Heart left ventricle (tissue), 16 donors: Measurements from ENCODE around the gene ABCC1. TPM values are rescaled to one million over a fixed set of nuclear protein-coding genes. Genes with fewer than 3 reads are reported as not detected.
"Not testable (repeated sequence)": the region's sequence is repeated elsewhere in the genome, so short reads cannot be mapped to it uniquely, and the experiment has no call there.

Experiments used
- ATAC-seq, 4 donors: fragments of 200-7000 bp; cut with Tn5 transposase; one replicate each; pipeline ENCODE4 v1.9.1; 2020 to 2022; ENCODE audit warnings: moderate library complexity in 4 of 4, mild to moderate bottlenecking in 3 of 4, moderate number of reproducible peaks in 1 of 4
- DNase-seq, 5 donors: peaks; one replicate each; pipeline ENCODE4 v3.0.0-alpha.2; 2020
- H3K27ac ChIP-seq, 12 donors: fragments of 200-600 bp; sonication (generic) in 4 of 12; one replicate each; pipeline versions ENCODE4 v1.5.0 to v1.8.0; 2016 to 2022; ENCODE audit warnings: mild to moderate bottlenecking in 2 of 12
- H3K27me3 ChIP-seq, 9 donors: fragments of 200-600 bp; sonication (generic) in 2 of 9; one replicate each; pipeline versions ENCODE4 v1.5.1 to v1.8.0; 2016 to 2022; ENCODE audit warnings: mild to moderate bottlenecking in 3 of 9
- H3K36me3 ChIP-seq, 9 donors: fragments of 200-600 bp; sonication (generic) in 2 of 9; one replicate each; pipeline versions ENCODE4 v1.5.0 to v1.8.0; 2018 to 2022; ENCODE audit warnings: mild to moderate bottlenecking in 2 of 9
- H3K4me1 ChIP-seq, 12 donors: fragments of 200-600 bp; sonication (generic) in 4 of 12; one replicate each; pipeline versions ENCODE4 v1.5.0 to v1.8.0; 2016 to 2022; ENCODE audit warnings: mild to moderate bottlenecking in 3 of 12
- H3K4me3 ChIP-seq, 12 donors: fragments of 200-600 bp; sonication (generic) in 4 of 12; one replicate each; pipeline versions ENCODE4 v1.5.0 to v1.8.0; 2017 to 2022; ENCODE audit warnings: mild to moderate bottlenecking in 9 of 12, moderate library complexity in 4 of 12
- H3K9me3 ChIP-seq, 12 donors: fragments of 200-600 bp; sonication (generic) in 4 of 12; one replicate each; pipeline versions ENCODE4 v1.5.0 to v1.8.0; 2016 to 2022; ENCODE audit warnings: mild to moderate bottlenecking in 1 of 12
- POLR2A ChIP-seq, 2 donors: fragments of 450-650 bp; IDR thresholded peaks; one replicate each; pipeline ENCODE4 v1.6.1; 2017; ENCODE audit warnings: antibody characterized with exemption in 2 of 2, mild to moderate bottlenecking in 2 of 2, moderate library complexity in 2 of 2
- WGBS, 4 donors: extraction: QIAGEN DNeasy Blood & Tissue Kit in 2 of 4; methylation state at CpG; one replicate each; pipeline versions ENCODE4 v1.1.5 to v1.1.7; 2013 to 2018; 5-methylcytosine and 5-hydroxymethylcytosine counted together
- intact Hi-C, 10 donors: fragments of 100-400 bp; cut with DNase I; formaldehyde crosslinking; loops; one replicate each; pipeline versions ENCODE4 v1.11.1 to v1.14.2; 2022
- polyA plus RNA-seq, 2 donors: library from polyadenylated mRNA; stranded (reverse); fragments of 200-250 nt; gene quantifications; one replicate each; pipeline ENCODE4 v1.2.3, GENCODE V29; 2013
- total RNA-seq, 9 donors: library from RNA; depleted of rRNA in 2 of 9; stranded (reverse); fragments of >200 nt in 2 of 9; fragmentation: NEBNext Ultra II Directional in 3 of 9; extraction: Animal tissue kit (Norgen Biotek cat#: 25700) in 3 of 9; gene quantifications; one replicate each; pipeline versions ENCODE4 v1.1.0 to v1.2.4, GENCODE V29; 2016 to 2023
- TF ChIP-seq, protein P1 (sequence below), 12 donors: fragments of 200-600 bp; sonication (generic) in 4 of 12; IDR thresholded peaks; one replicate each; pipeline versions ENCODE4 v1.5.0 to v1.8.0; 2018 to 2022; ENCODE audit warnings: antibody characterized with exemption in 12 of 12, mild to moderate bottlenecking in 5 of 12
- donor health status: ischemic (EF 13 %, LVEDD 7.1; RV severe dilation, severe dysfunction).
- donor health status: healthy with polysubstance abuse.
- donor health status: DM: no; HTN: yes; CAD: no.
- donor health status: DM: no; HTN: no; CAD: no.
- donor health status: ischemic (EF 25% LVEDD 6.9; RV normal size, moderate dysfunction).
- donor health status: ischemic (EF 25% LVEDD 5.7; RV mildly dilated, moderate dysfunction).
- donor health status: healthy.
- donor health status: DM: yes; HTN: yes; CAD: no.
- donor health status: ischemic (EF 35%, LVEDD 5.7; RV mildly dilated, moderate dysfunction).
- donor health status: nonischemic (EF 11% LVEDD 7.7; RV severe dilation, severe dysfunction).
- donor health status: DM: yes; HTN: yes; CAD: no.
- donor health status: PGD.
- donor health status: ischemic (EF 29% LVEDD 5.4; RV normal size, mild dysfunction).
- donor health status: nonischemic (EF 23%, LVEDD 6.1; RV moderate dilation, normal function).

The ABCC1 gene
- total and polyA plus RNA-seq, 11 donors: 8.1 to 28.0 (median 22.4) TPM

DNA sequence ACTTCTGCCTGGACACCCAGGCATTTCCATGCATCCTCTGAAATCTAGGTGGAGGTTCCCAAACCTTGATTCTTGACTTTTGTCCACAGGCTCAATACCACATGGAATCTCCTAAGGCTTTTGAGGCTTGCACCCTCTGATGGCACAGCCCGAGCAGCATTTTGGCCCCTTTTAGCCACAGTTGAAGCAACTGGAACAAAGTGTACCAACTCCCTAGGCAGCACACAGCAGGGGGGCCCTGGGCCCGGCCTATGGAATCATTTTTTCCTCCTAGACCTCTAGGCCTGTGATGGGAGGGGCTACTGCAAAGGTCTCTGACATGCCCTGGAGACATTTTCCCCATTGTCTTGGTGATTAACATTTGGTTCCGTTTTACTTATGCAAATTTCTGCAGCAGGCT lies 32.0 kb downstream of the ABCC1 start:
- intact Hi-C loops: no loop called here
- H3K9me3 ChIP-seq: peaks cover 0 to 35% (median 2%) of the 10 kb centered on the region in 12 donors
- ATAC-seq: no peak
- H3K27me3 ChIP-seq: no peaks in the 10 kb centered on the region
- H3K27ac ChIP-seq: no peak overlapping the region
- H3K36me3 ChIP-seq: peaks cover 0 to 5% (median 0%) of the 10 kb centered on the region in 9 donors
- TF ChIP-seq, protein P1, sequence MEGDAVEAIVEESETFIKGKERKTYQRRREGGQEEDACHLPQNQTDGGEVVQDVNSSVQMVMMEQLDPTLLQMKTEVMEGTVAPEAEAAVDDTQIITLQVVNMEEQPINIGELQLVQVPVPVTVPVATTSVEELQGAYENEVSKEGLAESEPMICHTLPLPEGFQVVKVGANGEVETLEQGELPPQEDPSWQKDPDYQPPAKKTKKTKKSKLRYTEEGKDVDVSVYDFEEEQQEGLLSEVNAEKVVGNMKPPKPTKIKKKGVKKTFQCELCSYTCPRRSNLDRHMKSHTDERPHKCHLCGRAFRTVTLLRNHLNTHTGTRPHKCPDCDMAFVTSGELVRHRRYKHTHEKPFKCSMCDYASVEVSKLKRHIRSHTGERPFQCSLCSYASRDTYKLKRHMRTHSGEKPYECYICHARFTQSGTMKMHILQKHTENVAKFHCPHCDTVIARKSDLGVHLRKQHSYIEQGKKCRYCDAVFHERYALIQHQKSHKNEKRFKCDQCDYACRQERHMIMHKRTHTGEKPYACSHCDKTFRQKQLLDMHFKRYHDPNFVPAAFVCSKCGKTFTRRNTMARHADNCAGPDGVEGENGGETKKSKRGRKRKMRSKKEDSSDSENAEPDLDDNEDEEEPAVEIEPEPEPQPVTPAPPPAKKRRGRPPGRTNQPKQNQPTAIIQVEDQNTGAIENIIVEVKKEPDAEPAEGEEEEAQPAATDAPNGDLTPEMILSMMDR (IDR thresholded peaks at IDR 0.05): no peak
- TF ChIP-seq POLR2A (IDR thresholded peaks at IDR 0.05): no peak
- peaks cover 4 to 39% (median 18%) of the 10 kb centered on the region in 12 donors for H3K4me1 ChIP-seq
- no peak for DNase-seq
- no peak overlapping the region for H3K4me3 ChIP-seq
- 59 to 81% (median 65%) methylated on average over 3 of the region's 3 CpGs for WGBS, 4 donors

DNA sequence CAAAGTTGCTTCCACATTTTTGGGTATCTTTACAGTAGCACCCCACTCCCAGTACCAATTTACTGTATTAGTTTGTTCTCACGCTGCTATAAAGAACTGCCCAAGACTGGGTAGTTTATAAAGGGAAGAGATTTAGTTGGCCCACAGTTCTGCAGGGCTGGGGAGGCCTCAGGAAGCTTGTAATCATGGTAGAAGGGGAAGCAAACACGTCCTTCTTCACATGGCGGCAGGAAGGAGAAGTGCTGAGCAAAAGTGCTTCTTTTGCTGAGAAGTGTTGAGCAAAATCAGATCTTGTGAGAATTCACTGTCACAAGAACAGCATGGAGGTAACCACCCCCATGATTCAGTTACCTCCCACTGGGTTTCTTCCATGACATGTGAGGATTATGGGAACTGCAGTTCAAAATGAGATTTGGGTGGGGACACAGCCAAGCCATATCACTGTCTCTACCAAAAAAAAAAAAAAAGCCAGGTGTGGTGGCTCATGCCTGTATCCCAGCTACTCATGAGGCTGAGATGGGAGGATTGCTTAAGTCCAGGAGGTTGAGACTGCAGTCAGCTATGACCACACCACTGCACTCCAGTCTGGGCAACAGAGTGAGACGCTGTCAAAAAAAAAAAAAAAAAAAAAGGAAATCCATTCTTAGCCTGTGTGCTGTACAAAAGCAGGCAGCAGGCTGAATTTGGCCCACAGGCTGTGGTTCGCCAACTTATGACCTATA lies 32.9 kb downstream of the ABCC1 start:
- peaks cover 0 to 35% (median 2%) of the 10 kb centered on the region in 12 donors for H3K9me3 ChIP-seq
- DNase-seq, H3K4me3 ChIP-seq, H3K27me3 ChIP-seq, H3K36me3 ChIP-seq, ATAC-seq, intact Hi-C loops, H3K27ac ChIP-seq: not testable (repeated sequence)
- WGBS, 4 donors: 89 to 93% (median 92%) methylated on average over 5 of the region's 5 CpGs
- peaks cover 0 to 32% (median 10%) of the 10 kb centered on the region in 12 donors for H3K4me1 ChIP-seq

DNA sequence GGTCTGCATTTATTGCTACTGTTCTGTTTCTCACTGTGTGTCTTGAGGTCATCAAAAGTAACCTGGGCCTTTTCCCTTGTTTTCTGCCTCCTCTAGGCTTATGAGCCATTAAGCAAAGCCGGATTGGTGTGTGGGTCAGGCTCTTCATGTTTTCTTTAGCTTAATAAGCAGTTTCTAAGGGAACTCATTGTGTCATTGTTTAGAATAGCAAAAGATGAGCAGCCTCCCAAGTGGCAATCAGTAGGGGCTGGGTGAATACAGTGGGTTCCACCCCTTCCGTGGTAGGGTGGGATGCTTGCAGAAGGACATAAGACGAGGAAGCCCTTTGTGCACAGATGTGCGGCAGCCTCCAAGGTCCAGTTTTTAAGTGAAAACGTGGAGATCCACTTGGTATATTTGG lies 34.5 kb downstream of the ABCC1 start:
- DNase-seq: peak in 4 of 5 donors; percentile 35 to 61 (median 54)

DNA sequence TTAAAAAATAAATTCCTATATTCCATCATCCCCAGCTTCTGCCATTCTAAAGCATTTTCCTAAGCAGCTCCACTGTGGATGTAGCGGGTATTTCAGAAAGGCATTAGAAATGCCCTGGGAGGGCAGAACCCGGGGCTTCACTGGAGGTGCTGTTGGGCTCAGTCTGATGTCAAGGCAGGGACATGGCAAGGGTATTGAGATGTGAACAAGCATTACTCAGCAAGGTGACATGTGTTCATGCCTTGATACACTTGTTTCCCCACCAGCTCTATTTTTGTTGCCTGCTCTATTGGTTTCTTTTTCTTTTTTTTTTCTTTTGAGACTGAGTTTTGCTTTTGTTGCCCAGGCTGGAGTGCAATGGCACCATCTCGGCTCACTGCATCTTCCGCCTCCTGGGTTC lies 35.7 kb downstream of the ABCC1 start:
- H3K4me1 ChIP-seq: peaks cover 0 to 48% (median 22%) of the 10 kb centered on the region in 12 donors
- DNase-seq (no peak), ATAC-seq (no peak)
- peaks cover 0 to 27% (median 2%) of the 10 kb centered on the region in 12 donors for H3K9me3 ChIP-seq
- TF ChIP-seq, protein P1 (IDR thresholded peaks at IDR 0.05): no peak
- WGBS, 4 donors: 94 to 99% (median 97%) methylated on average over 4 of the region's 4 CpGs
- H3K4me3 ChIP-seq: no peak overlapping the region
- intact Hi-C loops: no loop called here
- H3K27ac ChIP-seq: no peak overlapping the region
- H3K27me3 ChIP-seq: no peaks in the 10 kb centered on the region
- no peaks in the 10 kb centered on the region for H3K36me3 ChIP-seq

More for the DNA sequence above, 34.5 kb downstream of the ABCC1 start:
- peaks cover 0 to 38% (median 18%) of the 10 kb centered on the region in 12 donors for H3K4me1 ChIP-seq
- H3K4me3 ChIP-seq: no peak overlapping the region
- 33 to 76% (median 53%) methylated on average over 5 of the region's 5 CpGs for WGBS, 4 donors
- H3K27ac ChIP-seq: peak overlapping the region in 5 of 12 donors; percentile 4 to 71 (median 20)
- H3K9me3 ChIP-seq: peaks cover 0 to 35% (median 2%) of the 10 kb centered on the region in 12 donors
- ATAC-seq: peak; percentile 32 to 87 (median 53)
- TF ChIP-seq POLR2A (IDR thresholded peaks at IDR 0.05): no peak
- TF ChIP-seq, protein P1 (IDR thresholded peaks at IDR 0.05): no peak
- intact Hi-C loops: no loop called here
- H3K36me3 ChIP-seq: no peaks in the 10 kb centered on the region
- H3K27me3 ChIP-seq: no peaks in the 10 kb centered on the region
